Right lobe of liver (tissue), 4 donors: ENCODE measurements around the gene EPHA2.

Source experiments
- CTCF ChIP-seq, 4 donors: fragments of 200-600 bp in 3 of 4; fragments of 450-650 bp in 1 of 4; IDR thresholded peaks; one replicate each; pipeline versions ENCODE4 v1.5.1 to v1.8.0; 2016 to 2022; ENCODE audit warnings: antibody characterized with exemption in 4 of 4, mild to moderate bottlenecking in 2 of 4
- POLR2A ChIP-seq: fragments of 450-650 bp; IDR thresholded peaks from one replicate; pipeline ENCODE4 v1.6.1; 2017; ENCODE audit warnings: antibody characterized with exemption, mild to moderate bottlenecking
- donor health status: DM: no; HTN: no; CAD: no.
- donor health status: DM: no; HTN: no; CAD: no.
- donor health status: DM: no; HTN: yes; CAD: no.

DNA sequence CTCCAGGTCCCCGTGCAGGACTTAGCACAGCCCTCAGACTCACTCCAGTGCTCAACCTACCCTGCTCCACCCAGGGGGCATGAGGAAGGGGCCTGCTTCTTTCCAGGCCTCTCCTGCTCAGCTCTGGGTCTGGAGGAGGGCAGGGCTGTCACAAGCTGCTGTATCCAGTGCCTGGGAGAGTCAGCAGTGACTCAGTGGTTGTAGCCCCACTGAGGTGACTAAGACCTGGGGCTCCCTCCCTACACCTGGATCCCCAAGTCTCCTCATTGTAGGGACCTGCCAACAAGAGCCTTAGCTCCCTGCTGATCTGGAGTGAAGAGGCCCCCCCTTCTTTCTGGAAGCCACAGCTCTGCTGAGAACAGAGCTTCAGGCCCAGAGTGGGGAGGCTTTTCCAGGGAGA, 46.3 kb downstream of the EPHA2 start:
- no peak for TF ChIP-seq CTCF (IDR thresholded peaks at IDR 0.05)
- no peak for TF ChIP-seq POLR2A
